ENCODE measurements around the gene SP2.

Gene SP2

DNA sequence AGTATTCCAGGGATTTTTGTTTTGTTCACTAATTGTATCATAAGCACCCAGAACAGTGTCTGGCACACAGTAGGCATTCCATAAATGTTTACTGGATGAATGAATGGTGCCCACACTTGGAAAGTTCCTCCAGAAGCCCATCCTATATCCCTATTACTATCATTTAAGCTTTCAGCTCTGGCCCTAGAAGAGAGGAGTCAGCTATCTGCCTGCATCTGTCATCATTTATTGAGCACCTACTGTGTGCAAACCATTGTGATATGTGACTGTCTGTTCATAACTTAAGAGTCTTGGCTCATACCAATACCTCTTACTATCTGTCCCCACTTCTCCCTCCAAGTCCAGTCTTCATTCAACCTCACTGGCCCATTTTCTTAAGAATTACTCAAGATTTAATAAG lies 25.0 kb upstream of the SP2 start:
- FAIRE-seq = no peak

- FAIRE-seq = no peak
Observed at GRCh38 chr17:47872019-47872650, 23.9 kb upstream of the SP2 start.

GRCh38 chr17:47872651-47873161 lies 23.3 kb upstream of the SP2 start:
- FAIRE-seq = no peak

DNA sequence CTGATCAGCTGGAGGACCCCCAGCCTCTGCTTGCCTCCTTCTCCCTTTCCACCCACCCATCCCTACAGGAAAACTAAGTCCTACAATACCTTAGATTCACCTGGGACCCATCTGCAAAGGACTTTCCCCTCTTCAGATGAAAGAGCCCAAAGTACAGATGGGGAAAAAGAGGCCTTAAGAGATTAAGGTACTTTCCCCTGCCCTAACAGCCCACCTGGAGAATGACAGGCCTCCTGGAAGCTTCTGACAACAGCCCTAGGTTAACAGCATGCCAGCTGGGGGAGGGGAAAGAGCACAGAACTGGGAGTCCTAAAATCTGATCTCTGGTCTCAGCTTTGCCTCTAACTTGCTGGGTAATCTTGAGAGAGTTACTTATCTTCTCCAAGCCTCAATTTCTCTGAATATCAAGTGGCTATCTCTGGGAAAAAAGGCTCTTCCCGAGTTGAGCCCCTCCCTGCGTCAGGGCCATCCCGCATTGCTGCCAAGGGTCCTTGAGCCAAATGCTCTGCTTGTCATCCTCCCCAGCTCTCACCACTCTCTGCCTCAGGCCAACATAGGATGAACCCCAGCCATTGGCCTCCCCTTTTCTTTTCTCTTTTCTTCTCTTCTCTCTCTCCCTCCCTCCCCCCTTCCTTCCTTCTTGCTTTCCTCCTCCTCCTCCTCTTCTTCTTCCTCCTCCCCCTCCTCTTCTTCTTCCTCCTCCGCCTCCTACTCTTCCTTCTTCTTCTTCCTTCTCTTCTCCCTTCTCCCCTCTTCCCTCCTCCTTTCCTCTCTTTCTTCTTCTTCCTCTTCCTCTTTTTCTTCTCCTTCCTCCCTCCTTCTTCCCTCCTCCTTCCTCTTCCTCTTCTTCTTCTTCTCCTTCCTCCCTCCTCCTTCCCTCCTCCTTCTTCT lies 22.6 kb upstream of the SP2 start:
- FAIRE-seq = no peak

DNA sequence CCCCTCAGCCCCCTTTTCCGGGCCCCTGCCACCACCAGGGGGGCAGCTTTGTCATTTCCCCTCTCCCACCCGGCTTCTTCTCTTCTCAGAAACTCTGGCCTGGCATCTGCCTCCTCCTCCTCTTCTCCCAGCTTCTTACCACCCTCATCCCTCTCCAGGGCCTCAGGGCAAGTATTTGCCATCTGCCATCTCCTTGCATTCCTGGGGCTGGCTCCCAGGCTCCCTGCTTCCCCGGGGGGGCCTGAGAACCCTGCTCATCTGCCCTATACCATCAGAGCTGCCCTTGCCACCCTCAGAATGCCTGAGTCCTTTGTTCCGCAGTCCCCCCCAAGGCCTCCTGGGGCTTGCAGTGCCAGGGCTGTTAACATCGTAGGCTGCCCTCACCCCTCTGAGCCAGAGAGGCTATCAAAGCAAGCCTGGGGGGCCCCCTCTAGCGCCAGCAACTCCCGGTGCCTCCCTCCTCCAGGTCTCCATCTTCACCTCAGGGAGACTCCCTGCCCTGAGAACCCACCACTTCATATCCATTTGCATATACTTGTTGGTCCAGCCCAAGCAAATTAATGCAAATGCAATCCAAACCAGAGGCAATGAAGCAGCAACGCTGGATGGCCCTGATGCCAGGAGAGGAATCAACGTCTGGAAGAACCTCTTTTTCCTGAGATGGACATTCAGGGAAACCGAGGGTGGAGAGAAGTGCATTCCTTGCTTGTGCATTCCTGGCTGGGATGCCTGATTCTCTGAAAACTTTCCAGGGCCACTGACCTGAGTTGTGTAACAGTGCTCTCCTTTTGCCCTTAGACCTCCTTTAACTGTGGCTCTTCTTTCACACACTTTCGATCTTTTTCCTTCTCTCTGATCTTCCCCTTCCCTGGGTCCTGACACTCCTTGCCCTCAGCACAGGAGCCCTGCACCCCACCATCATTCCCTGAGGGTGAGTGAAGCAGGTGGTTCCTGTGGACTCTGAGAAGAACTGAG lies 20.7 kb upstream of the SP2 start:
- FAIRE-seq = no peak

GRCh38 chr17:47877368-47878034 lies 18.5 kb upstream of the SP2 start:
- no peak for FAIRE-seq

DNA sequence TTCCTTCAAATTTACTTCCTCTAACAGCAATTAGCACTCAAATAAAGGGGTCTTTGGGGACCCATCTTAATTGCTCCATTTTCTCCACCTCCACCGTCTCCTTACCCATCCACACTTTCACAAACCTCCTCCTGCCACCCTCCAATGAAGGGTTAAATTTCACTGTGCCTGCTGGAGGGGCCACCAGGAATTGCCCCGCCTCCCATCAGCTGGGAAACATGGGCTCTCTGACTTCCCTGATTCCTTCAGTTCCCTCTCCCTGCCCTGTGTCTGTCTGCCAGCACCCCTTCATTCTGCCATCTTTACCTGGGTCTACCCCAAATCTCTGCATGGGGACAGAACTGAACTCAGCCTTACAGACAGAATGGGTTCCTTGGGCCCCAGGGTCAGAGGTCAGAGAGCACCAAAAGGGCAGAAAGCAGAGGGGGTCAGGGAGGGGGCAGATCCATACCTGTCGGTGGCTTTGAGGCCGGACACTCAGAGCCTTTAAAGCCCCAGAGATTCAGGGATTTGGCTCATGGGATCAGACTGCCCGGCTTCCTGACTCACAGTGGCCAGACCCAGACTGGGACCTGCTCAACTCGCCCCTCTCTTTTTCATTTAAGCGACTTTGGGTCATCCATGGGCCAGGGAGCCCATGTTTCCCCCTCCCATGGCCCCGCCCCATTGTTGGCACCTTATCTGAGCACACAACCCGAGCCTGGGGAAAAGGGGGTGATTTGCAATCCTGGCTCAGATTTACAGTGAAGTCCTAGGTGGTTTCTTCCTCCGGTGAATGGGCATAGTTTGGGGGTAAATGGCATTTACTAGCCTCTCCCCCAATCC lies 17.6 kb upstream of the SP2 start:
- FAIRE-seq = no peak

DNA sequence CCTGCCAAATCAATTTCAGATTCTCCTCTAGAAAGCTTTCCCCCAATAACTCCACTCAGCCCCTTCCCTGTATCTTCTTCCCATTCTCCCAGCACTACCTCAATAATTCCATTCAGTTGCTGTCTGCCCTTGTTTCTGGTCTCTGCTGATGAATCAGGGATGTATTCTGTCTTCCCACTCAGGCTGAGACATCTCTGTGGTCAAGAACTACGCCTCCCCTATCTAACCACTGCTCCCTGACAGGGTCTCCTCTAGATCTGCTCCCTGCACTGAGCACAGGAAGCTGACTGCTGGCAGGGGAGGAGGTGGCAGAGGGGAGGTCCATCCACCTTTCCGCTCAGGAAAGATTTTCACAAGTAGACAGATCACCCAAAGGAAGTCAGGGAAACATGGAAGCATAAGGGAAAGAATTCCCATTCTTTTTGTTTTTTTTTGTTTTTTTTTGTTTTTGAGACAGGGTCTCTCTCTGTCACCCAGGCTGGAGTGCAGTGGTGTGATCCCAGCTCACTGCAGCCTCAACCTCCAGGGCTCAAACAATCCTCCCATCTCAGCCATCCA lies 16.9 kb upstream of the SP2 start:
- no peak for FAIRE-seq

DNA sequence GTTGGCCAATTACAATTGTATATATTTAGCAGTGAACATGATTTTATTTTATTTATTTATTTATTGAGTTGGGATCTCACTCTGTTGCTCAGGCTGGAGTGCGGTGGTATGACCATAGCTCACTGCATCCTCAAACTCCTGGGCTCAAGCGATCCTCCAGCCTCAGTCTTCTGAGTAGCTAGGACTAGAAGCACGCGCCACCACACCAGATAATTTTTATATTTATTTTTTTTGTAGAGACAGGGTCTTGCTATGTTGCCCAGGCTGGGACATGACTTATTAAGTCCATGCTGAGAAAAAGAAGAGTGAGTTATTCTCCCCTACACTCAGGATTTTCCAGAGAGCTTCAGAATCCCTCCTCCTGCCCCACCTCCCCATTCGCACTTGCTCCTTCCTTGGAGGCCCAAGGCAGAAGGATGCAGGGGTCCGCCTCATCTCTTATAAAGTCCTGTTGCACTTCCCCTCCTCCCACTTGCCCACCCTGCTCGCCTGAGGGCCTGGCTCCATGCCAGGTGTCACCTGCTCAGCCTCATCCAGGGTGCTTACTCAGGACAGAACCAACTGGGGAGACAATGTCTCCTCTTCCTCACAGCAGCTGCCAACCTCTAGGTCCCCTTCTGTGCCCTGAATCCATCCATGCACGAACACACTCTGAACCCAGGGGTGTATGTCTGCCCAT lies 16.1 kb upstream of the SP2 start:
- FAIRE-seq = no peak

- FAIRE-seq = no peak
Observed at GRCh38 chr17:47882247-47882646, 13.8 kb upstream of the SP2 start.

DNA sequence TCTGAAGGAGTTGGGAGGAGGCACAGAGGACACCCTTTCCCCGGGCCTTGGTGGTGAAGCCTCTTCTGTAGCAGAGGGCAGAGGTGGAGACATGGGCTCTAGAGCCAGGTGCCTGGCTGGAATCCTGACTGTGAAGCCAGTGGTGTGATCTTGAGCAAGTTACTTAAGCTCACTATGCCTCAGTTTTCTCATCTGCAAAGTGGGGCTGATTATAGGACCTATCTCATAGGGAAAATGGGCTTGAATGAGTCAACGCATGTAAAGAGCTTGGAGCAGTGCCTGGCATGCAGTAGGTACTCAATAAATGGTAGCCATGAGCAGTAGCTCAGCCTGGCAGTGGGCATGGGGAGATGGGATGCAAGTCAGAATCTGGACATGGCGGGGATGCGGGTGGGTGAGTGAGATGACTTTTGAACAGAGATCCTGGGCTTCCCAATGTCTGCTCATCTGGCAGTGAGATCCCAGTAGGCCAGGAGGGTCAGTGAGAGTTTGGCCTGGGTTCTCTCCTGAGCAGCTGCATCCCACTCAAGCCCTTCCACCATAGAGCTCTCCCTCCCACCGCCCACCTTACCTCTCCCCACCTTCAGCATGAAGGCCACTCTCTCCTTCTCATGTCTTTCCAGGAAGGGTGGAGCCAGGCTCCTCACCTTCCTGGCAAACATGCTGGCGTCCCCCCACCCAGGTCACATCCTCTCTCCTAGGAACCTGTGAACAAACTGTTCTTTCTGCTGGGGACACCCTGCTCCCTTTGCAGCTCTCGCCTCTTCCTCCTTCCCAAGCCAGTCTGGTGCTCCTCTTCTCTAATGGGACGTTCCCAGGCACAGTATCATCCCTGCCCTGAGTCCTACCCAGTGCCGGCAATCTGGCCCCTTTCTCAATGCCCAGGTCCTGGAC lies 13.1 kb upstream of the SP2 start:
- FAIRE-seq = no peak

DNA sequence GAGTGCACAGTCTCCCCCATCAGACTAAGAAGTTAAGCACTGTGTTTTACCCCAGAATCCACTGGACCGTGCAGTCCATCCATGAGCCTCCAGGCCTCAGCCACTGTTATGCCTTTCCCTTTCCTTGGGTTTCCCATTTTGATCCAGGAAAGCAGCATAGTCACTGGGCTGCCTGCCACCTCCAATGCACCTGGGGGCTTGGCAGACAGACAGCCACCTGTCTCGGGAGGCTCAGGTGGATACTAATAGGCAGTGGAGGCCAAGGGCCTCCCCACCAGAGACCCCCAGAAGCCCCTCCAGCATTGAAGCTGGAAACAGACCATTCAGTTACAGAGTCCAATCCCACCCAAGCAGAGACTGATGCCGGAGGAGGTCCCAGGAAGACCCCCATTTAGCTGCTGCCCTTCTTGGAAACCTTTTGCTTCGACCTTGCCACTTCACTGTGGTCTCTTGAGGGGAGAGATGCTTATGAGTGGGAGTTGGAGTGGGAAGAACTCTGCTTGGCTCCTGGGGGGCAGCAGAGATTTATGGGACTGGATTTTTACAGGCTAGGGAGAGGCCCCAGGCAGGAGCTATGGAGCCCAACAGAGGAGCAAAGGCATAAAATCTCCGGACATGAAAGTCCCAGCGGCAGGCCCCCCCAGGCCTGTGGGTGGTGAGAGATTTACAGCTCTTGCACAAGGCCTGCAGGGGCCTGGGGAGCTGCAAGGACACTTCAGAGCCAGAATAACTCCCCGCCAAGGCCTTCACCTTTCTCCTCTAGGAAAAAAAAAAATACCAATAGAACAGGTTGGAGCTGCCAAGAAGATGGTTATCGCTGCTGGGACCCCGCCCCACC lies 12.2 kb upstream of the SP2 start:
- no peak for FAIRE-seq

DNA sequence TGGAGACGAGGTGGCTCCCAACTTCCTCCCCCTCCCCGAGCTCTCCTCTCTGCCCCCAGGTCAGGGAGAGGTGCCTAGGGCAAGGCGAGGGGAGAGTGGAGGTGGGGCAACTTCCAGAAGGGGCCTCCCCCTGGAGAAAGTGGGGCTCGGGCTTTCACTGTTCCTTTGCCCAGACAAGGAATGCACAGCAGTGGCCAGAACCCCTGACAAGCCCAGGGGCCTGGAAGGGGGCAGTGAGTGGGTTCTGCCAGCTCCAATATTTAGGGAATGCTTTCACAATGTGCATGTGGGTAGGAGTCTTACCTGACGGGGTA lies 11.7 kb upstream of the SP2 start:
- FAIRE-seq = no peak

DNA sequence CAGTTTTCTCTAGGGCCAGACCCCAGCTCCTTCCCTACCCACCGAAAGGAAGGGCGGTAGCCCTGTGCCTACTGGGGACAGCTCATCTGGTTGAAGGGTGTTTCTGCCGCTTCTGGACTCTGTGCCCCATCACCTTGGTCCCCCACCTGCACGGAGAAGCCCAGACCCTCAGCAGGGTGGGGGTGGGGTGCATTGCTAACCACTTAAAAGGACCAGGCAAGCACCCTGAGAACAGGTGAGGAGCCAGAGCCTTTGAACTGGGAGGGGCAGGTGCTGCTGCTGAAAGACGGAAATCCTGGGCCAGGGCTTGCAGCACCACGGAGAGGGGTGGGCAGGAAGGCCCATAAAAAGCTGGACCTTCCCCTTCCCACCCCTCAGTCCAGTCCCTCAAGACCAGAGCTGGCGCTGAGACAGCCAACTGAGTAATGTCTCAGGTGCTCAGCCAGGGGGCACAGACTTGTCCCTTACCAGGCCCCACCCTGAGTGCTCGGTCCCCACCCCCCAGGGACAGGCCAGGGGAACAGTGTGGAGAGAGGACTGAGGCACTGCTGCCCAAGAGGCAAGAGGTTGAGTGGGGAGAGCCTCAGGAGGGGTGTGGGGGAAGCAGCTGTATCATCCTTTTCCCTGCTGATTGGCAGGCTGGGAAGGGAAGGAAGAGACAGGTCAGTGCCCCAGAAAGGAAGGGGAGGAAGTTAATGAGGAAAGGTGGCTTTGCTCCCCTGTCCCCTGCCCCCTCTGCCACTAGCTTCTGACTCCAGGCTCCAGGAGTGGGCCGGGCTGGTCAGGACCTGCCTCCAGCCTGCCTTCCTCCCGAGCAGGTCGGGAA lies 10.9 kb upstream of the SP2 start:
- FAIRE-seq = no peak

DNA sequence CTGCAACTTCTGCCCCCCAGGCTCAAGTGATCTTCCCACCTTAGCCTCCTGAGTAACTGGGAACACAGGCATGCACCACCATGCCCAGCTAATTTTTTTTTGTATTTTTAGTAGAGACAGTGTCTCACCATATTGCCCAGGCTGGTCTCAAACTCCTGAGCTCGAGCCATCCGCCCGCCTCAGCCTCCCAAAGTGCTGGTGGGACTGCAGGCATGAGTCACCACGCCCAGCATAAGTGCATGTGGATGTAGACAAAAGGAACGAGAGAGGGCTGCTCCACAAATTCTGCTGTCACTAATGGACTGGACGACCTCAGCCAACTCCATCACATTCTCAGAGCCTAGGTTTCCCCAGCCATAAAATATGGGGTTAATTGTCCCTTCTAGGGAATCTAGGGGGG lies 7.7 kb upstream of the SP2 start:
- no peak for FAIRE-seq

DNA sequence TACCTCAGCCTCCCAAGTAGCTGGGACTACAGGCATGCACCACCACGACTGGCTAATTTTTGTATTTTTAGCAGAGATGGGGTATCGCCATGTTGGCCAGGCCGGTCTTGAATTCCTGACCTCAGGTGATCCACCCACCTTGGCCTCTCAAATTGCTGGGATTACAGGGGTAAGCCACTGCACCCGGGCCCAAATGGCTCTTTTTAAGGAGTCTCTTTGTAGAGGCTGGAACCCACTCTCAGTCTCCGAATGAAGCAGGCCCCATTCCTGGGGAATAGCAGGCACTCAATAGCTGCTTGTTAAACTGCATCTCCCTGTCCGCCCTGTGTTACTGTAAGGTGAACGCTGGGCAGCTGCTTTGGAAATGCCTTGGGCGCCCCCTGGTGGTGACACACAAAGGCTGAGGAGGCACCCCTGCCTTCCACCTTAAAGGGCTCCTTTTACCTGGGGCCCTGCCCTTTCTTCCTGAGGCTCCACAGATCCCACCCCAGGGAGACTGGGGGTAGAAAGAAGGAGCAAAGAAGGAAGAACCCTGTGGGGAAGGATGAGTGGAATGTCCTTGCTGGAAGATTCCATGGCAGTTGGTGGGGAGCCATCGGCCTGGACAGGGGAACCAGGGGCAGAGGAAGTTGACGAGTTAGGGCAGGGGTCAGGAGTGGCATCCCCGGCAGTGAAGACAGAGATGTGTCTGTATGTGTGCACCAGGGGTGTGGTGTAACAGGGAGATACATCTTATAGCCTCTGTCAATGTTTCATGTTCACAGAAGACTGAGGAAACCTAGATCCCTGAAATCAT lies 6.1 kb upstream of the SP2 start:
- FAIRE-seq = no peak

- no peak for FAIRE-seq
Observed at GRCh38 chr17:47891545-47892088, 4.4 kb upstream of the SP2 start.
